ENCODE results near the gene THAP11.
A peak's percentile ranks its signal among the peaks of the same experiment; 100 is the strongest.

THAP11 gene

GRCh38 chr16:67892375-67892774 lies 50.3 kb downstream of the THAP11 start:
- DNase-seq = no peak
- peaks cover 0 to 42% (median 28%) of the 10 kb centered on the region in 4 donors for H3K4me1 ChIP-seq
- H3K27me3 ChIP-seq = no peaks in the 10 kb centered on the region
- intact Hi-C loops (cut with DNase I; ENCODE audit: low total_unique reads) = no loop called here
- peak overlapping the region; percentile 82 to 98 for H3K4me3 ChIP-seq
- no peaks in the 10 kb centered on the region for H3K36me3 ChIP-seq
- H3K9me3 ChIP-seq = no peaks in the 10 kb centered on the region
- H3K27ac ChIP-seq = peak overlapping the region; percentile 94 to 99
- TF ChIP-seq CTCF (IDR thresholded peaks at IDR 0.05) = no peak

- no peaks in the 10 kb centered on the region for H3K27me3 ChIP-seq
- TF ChIP-seq CTCF (IDR thresholded peaks at IDR 0.05) = no peak
- no peaks in the 10 kb centered on the region for H3K9me3 ChIP-seq
- no peaks in the 10 kb centered on the region for H3K36me3 ChIP-seq
- peak within 1 kb of the TSS; percentile 94 to 99 for H3K27ac ChIP-seq
- peak; percentile 96 to 98 for DNase-seq
- intact Hi-C loops (cut with DNase I; ENCODE audit: low total_unique reads) = no loop called here
- H3K4me1 ChIP-seq = peaks cover 0 to 50% (median 34%) of the 10 kb centered on the region in 4 donors
- peak within 1 kb of the TSS; percentile 82 to 98 for H3K4me3 ChIP-seq
These were observed 51.0 kb downstream of the THAP11 start, which contains the start of gene PSKH1 for GRCh38 chr16:67892899-67893742. Gene PSKH1, plus strand, starts transcription at chr16:67893254. Its CDS starts 15,496 bp downstream, at chr16:67908750.
